CD4-positive, alpha-beta memory T cell (primary cell): ENCODE results near the gene ARFGEF3. TPM values are rescaled to one million over a fixed set of nuclear protein-coding genes. Genes with fewer than 3 reads are reported as not detected.

Experiments
- CTCF ChIA-PET: fragments of 350-600 bp; sonication (Branson Sonifier 250); formaldehyde crosslinking; loops from one replicate; lab custom pipeline; 2021; ENCODE audit warnings: inconsistent platforms; ENCODE audit not compliant: partially characterized antibody; lab: Charles Lee
- POLR2A ChIA-PET: fragments of 350-600 bp; sonication (Branson Sonifier 250); formaldehyde crosslinking; loops from one replicate; lab custom pipeline; 2021; ENCODE audit not compliant: partially characterized antibody; lab: Charles Lee
- DNase-seq, 5 donors: peaks; one replicate each; pipeline versions ENCODE4 v3.0.0 to v3.0.0-alpha.2; 2020 to 2022; ENCODE audit warnings: mixed read lengths in 1 of 5
- H3K27ac ChIP-seq: one replicate; pipeline ENCODE4 v1.7.0; 2013; ENCODE audit warnings: low read depth, low read length
- H3K27me3 ChIP-seq: 2 replicates; pipeline ENCODE4 v1.7.0; 2013; ENCODE audit warnings: mild to moderate bottlenecking, low read length, moderate library complexity; ENCODE audit not compliant: insufficient read depth
- H3K36me3 ChIP-seq: 2 replicates; pipeline ENCODE4 v1.7.0; 2013; ENCODE audit warnings: mild to moderate bottlenecking, low read length, moderate library complexity; ENCODE audit not compliant: insufficient read depth
- H3K4me1 ChIP-seq: 2 replicates; pipeline ENCODE4 v1.7.0; 2013; ENCODE audit warnings: mild to moderate bottlenecking, low read length, moderate library complexity; ENCODE audit not compliant: insufficient read depth
- H3K4me3 ChIP-seq, 2 donors: one replicate each; pipeline ENCODE4 v1.7.0; 2013; ENCODE audit warnings: low read length in 2 of 2, mild to moderate bottlenecking in 1 of 2
- H3K9me3 ChIP-seq, 2 donors: one replicate each; pipeline ENCODE4 v1.7.0; 2013; ENCODE audit warnings: low read length in 2 of 2, control low read depth in 1 of 2; ENCODE audit not compliant: control insufficient read depth in 1 of 2
- H3K27ac Mint-ChIP-seq, 7 donors: one replicate each; pipeline ENCODE4 v1.8.0; 2020 to 2021; ENCODE audit warnings: mixed read lengths in 7 of 7, mild to moderate bottlenecking in 6 of 7, inconsistent platforms in 3 of 7, moderate library complexity in 3 of 7
- H3K27me3 Mint-ChIP-seq, 2 donors: one replicate each; pipeline ENCODE4 v1.8.0; 2020 to 2021; ENCODE audit warnings: mixed read lengths in 2 of 2
- H3K36me3 Mint-ChIP-seq, 2 donors: one replicate each; pipeline ENCODE4 v1.8.0; 2020 to 2021; ENCODE audit warnings: mixed read lengths in 2 of 2, inconsistent platforms in 1 of 2, mild to moderate bottlenecking in 1 of 2
- H3K4me1 Mint-ChIP-seq, 4 donors: one replicate each; pipeline ENCODE4 v1.8.0; 2020 to 2021; ENCODE audit warnings: mixed read lengths in 4 of 4, mild to moderate bottlenecking in 1 of 4
- H3K4me3 Mint-ChIP-seq, 8 donors: one replicate each; pipeline ENCODE4 v1.8.0; 2020 to 2021; ENCODE audit warnings: mixed read lengths in 8 of 8, mild to moderate bottlenecking in 7 of 8, moderate library complexity in 6 of 8, inconsistent platforms in 3 of 8
- H3K9me3 Mint-ChIP-seq, 8 donors: one replicate each; pipeline ENCODE4 v1.8.0; 2020 to 2021; ENCODE audit warnings: mixed read lengths in 8 of 8, mild to moderate bottlenecking in 5 of 8, inconsistent platforms in 3 of 8, moderate library complexity in 1 of 8
- intact Hi-C: fragments of 100-400 bp; cut with micrococcal nuclease; formaldehyde crosslinking; loops from one replicate; pipeline ENCODE4 v1.15.1; 2023
- polyA plus RNA-seq, 2 donors: library from polyadenylated mRNA; unstranded; fragments of 300-500 nt; fragmentation: Illumina TruSeq; gene quantifications; one replicate each; pipeline ENCODE4 v1.2.3, GENCODE V29; 2021
- total RNA-seq, 2 experiments: library from RNA; stranded (reverse); gene quantifications; one replicate each; pipeline ENCODE4 v1.2.3, GENCODE V29; 2021

Gene ARFGEF3
- total and polyA plus RNA-seq, 4 experiments from 2014 or later, result 0.03 TPM; not detected in 3

DNA sequence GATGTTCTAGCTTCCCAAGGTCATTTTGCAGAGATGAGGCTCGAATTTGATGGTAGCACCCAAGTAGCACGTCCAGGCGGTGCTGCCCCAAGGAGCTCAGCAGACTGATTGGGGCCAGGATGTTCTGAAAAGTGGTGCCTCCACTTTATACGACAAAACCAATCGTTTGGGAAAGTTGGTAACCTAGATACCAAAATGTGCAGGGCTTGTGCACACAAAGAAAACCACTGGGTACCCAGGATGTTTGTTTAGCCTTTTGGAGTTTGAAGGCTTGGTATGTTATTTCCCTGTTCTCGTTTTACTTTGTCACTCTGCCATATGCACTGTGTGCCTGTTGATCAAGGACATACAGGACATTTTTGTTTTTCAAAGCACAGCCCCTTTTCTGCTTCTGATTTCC lies 97.3 kb downstream of the ARFGEF3 start:
- H3K36me3 Mint-ChIP-seq, result no peaks in the 10 kb centered on the region
- no peak overlapping the region for H3K27ac Mint-ChIP-seq

DNA sequence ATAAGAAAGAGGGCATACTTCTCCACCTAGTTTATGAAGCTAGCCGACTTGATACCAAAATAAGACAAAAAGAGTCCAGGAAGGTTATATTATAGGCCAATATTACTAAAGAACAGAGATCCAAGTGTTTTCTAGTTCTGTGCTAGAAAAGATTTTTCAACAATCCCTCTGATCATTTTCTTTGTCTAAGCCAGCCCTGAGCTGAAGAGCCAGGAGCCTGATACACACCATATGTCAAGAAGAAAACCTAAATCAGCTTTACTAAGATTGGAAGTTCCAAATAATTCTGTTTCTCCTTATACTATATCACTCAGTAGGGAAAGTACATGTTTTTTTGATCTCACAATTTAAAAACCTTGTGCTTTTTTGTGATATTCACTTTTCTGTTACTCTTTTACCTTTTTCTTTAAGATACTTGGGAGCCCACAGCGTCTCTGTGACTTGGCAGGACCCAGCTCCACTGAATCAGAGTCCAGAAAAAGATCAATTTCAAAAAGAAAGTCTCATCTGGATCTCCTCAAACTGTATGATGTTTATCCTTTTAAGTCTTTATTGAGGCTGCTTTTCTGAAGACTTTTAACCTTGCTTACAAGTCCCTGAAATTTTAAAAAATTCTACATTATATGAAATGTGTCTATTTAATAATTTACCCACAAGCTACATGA lies 99.5 kb downstream of the ARFGEF3 start:
- no peaks in the 10 kb centered on the region for H3K9me3 ChIP-seq
- no peaks in the 10 kb centered on the region for H3K36me3 Mint-ChIP-seq
- peak overlapping the region in 1 of 7 donors; percentile 44 for H3K27ac Mint-ChIP-seq

More for the DNA sequence above, 97.3 kb downstream of the ARFGEF3 start:
- H3K27me3 ChIP-seq, result no peaks in the 10 kb centered on the region
- H3K9me3 ChIP-seq, result no peaks in the 10 kb centered on the region
- H3K4me3 ChIP-seq, result no peak overlapping the region
- intact Hi-C loops, result no loop called here
- POLR2A ChIA-PET, result no interaction called here
- H3K4me1 ChIP-seq, result no peaks in the 10 kb centered on the region
- no peak overlapping the region for H3K4me3 Mint-ChIP-seq
- no peaks in the 10 kb centered on the region for H3K36me3 ChIP-seq
- H3K4me1 Mint-ChIP-seq, result no peaks in the 10 kb centered on the region
- no peak for DNase-seq
- no peak overlapping the region for H3K27ac ChIP-seq
- H3K27me3 Mint-ChIP-seq, result peaks cover 12 to 16% of the 10 kb centered on the region in 2 donors
- H3K9me3 Mint-ChIP-seq, result no peaks in the 10 kb centered on the region
- CTCF ChIA-PET, result no interaction called here

DNA sequence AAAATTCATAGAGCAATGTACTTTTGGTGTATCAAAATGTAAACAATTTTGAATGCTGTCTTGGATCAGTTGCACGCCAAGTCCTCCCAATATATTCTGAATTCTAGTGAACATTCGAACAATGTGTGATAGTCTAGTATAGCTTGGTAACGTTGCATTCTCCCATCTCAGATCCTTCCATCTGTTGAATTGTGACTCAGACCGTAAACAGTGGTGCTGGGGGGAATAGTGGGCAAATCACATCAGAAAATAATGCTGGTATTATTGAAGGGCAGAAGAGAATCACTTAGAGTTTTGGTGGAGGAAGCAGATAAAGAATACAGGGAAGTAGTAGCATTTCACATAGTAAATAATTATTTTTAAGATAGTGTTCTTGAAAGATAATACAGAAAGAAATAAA lies 102.2 kb downstream of the ARFGEF3 start:
- CTCF ChIA-PET, result no interaction called here
- no peaks in the 10 kb centered on the region for H3K4me1 Mint-ChIP-seq
- H3K27ac Mint-ChIP-seq, result peak overlapping the region in 1 of 7 donors; percentile 48
- Histone ChIP-seq H3K27me3 (no peaks in the 10 kb centered on the region), H3K9me3 (no peaks in the 10 kb centered on the region), H3K36me3 (no peaks in the 10 kb centered on the region), H3K27ac (no peak overlapping the region), H3K4me3 (no peak overlapping the region), H3K4me1 (no peaks in the 10 kb centered on the region)
- intact Hi-C loops, result no loop called here
- no peak for DNase-seq
- H3K9me3 Mint-ChIP-seq, result no peaks in the 10 kb centered on the region
- H3K4me3 Mint-ChIP-seq, result no peak overlapping the region
- POLR2A ChIA-PET, result no interaction called here
- H3K36me3 Mint-ChIP-seq, result no peaks in the 10 kb centered on the region
- H3K27me3 Mint-ChIP-seq, result peaks cover 9 to 13% of the 10 kb centered on the region in 2 donors

More for the DNA sequence above, 99.5 kb downstream of the ARFGEF3 start:
- Histone ChIP-seq H3K36me3 (no peaks in the 10 kb centered on the region), H3K27me3 (no peaks in the 10 kb centered on the region), H3K4me1 (no peaks in the 10 kb centered on the region), H3K4me3 (no peak overlapping the region), H3K27ac (no peak overlapping the region)
- no peaks in the 10 kb centered on the region for H3K4me1 Mint-ChIP-seq
- no peaks in the 10 kb centered on the region for H3K9me3 Mint-ChIP-seq
- ChIA-PET POLR2A (no interaction called here), CTCF (interaction anchor here (0.6 to 2.7 kb wide), 4 partner anchors 14 to 145 kb away, joined by 3 to 9 read pairs (median 4); no protein-coding TSS in a partner anchor)
- DNase-seq, result no peak
- no peak overlapping the region for H3K4me3 Mint-ChIP-seq
- intact Hi-C loops, result no loop called here
- peaks cover 15 to 16% of the 10 kb centered on the region in 2 donors for H3K27me3 Mint-ChIP-seq

DNA sequence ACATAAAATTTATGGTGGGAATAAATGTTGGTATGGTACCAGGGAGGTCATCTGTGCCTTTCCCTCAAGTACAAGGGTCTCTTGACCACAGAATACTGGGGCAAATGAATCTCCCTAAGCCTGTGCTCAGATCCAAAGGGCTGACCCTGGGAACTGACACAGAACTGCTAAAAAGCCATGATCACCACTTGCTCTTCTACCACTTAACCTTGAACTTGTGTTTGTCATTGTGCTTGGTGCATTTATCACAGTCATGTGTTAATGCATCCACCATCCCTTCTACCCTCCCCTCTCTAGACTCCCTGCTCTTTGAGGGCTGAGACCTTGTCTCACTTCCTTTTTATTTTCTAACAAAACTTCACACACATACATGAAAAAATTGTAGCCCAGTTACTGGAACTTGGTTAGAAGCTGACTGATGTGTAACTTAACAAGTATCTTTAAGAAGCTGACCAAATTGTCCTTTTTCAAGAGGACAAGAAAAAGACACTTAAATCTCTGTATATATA lies 102.7 kb downstream of the ARFGEF3 start:
- ChIA-PET POLR2A (no interaction called here), CTCF (no interaction called here)
- Histone ChIP-seq H3K27ac (no peak overlapping the region), H3K36me3 (no peaks in the 10 kb centered on the region), H3K27me3 (no peaks in the 10 kb centered on the region), H3K9me3 (no peaks in the 10 kb centered on the region), H3K4me1 (no peaks in the 10 kb centered on the region), H3K4me3 (no peak overlapping the region)
- no peak for DNase-seq
- no peaks in the 10 kb centered on the region for H3K36me3 Mint-ChIP-seq
- H3K27me3 Mint-ChIP-seq, result peaks cover 7 to 11% of the 10 kb centered on the region in 2 donors
- intact Hi-C loops, result no loop called here
- no peak overlapping the region for H3K4me3 Mint-ChIP-seq
- H3K4me1 Mint-ChIP-seq, result no peaks in the 10 kb centered on the region
- no peak overlapping the region for H3K27ac Mint-ChIP-seq
- H3K9me3 Mint-ChIP-seq, result no peaks in the 10 kb centered on the region

DNA sequence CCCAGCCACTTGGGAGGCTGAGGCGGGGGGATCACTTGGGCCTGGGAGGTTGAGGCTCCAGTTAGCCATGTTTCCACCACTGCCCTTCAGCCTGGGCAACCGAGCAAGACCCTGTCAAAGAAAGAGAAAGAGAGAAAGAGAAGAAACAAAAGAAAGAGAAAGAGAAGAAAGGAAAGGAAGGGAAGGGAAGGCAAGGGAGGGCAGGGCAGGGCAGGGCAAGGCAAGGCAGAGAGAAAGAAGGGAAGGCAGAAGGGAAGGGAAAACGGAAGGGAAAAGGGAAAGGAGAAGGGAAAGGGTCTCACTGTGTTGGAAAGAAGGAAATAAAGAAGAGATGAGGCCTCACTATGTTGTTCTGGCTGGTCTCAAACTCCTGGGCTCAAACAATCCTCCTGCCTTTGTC lies 104.4 kb downstream of the ARFGEF3 start:
- ChIA-PET POLR2A (no interaction called here), CTCF (no interaction called here)
- H3K4me3 Mint-ChIP-seq, result no peak overlapping the region
- Histone ChIP-seq H3K4me3 (no peak overlapping the region), H3K27ac (no peak overlapping the region), H3K36me3 (no peaks in the 10 kb centered on the region), H3K27me3 (no peaks in the 10 kb centered on the region), H3K9me3 (no peaks in the 10 kb centered on the region), H3K4me1 (no peaks in the 10 kb centered on the region)
- H3K4me1 Mint-ChIP-seq, result no peaks in the 10 kb centered on the region
- peaks cover 10 to 11% of the 10 kb centered on the region in 2 donors for H3K27me3 Mint-ChIP-seq
- H3K27ac Mint-ChIP-seq, result no peak overlapping the region
- DNase-seq, result no peak
- H3K9me3 Mint-ChIP-seq, result no peaks in the 10 kb centered on the region
- no peaks in the 10 kb centered on the region for H3K36me3 Mint-ChIP-seq
- intact Hi-C loops, result no loop called here

DNA sequence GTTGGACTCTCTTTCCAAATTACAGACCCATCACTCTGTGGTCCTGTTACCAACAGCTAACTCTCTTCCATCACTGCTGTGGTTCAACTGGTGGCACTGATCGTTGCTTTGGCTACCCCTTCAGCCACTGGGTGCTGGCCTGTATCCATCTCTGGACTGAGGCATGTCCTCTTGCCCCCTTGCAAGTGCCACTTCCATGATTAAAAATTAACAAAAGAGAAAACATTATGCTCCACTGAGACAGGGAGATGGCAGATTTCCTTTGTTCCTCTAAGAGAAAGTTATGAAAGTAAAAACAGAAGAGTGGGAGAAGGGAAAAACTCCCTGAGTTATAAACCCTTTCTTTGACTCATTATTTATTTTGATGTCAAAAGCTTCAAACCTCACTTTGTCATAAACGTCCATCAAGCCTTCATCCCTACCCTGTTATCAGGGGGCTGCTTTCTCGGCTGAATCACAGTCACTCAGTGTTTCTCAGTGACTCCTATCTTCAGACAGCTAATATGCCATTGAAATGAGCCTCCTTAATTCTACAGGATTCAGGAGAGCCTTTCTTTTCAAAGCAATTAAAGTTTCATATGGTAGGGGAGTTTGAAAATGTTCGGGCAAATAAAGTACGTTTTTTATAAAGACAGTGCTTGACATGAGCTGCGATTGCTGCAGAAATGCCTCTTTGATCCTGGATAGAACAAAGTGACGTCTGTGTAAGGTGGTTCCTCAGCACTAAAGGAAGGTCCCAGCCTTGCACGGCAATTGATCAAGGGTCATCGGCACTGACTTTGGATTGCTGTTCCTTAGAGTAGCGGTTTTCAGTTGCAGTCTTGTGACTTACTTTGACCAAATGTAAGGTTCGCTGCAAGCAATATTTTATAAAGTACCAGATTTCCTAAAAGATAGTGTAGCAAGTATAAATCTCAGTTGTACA lies 106.5 kb downstream of the ARFGEF3 start:
- Mint-ChIP-seq H3K27ac (no peak overlapping the region), H3K36me3 (no peaks in the 10 kb centered on the region), H3K4me3 (no peak overlapping the region), H3K4me1 (no peaks in the 10 kb centered on the region), H3K27me3 (peaks cover 9 to 11% of the 10 kb centered on the region in 2 donors), H3K9me3 (no peaks in the 10 kb centered on the region)
- Histone ChIP-seq H3K27ac (no peak overlapping the region), H3K9me3 (no peaks in the 10 kb centered on the region), H3K27me3 (no peaks in the 10 kb centered on the region), H3K4me3 (no peak overlapping the region), H3K36me3 (no peaks in the 10 kb centered on the region), H3K4me1 (no peaks in the 10 kb centered on the region)
- intact Hi-C loops, result no loop called here
- ChIA-PET CTCF (no interaction called here), POLR2A (no interaction called here)
- DNase-seq, result no peak

DNA sequence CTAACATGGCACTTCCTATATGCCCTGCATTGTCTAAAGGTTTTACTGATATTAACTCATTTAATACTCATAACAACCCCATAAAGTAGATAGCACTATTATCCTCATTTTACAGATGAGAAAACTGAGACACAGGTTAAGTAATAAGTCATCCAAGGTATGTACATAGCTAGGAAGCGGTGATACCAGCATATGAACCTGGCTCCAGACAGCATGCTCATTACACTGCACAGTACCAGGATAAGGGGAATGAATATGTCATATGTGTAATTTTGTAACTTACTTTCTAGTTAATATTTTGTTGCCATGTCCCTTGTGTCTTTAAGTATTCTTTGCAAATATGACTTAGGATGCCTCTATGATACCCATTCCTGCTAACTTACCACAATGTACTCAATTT lies 109.7 kb downstream of the ARFGEF3 start:
- DNase-seq, result no peak
- Histone ChIP-seq H3K4me3 (no peak overlapping the region), H3K36me3 (no peaks in the 10 kb centered on the region), H3K27me3 (no peaks in the 10 kb centered on the region), H3K9me3 (no peaks in the 10 kb centered on the region), H3K4me1 (no peaks in the 10 kb centered on the region), H3K27ac (no peak overlapping the region)
- ChIA-PET POLR2A (no interaction called here), CTCF (no interaction called here)
- Mint-ChIP-seq H3K9me3 (no peaks in the 10 kb centered on the region), H3K27me3 (peaks cover 3 to 7% of the 10 kb centered on the region in 2 donors), H3K4me1 (no peaks in the 10 kb centered on the region), H3K4me3 (no peak overlapping the region), H3K36me3 (no peaks in the 10 kb centered on the region), H3K27ac (no peak overlapping the region)
- intact Hi-C loops, result no loop called here
